GM12864 (cell line): Measurements from ENCODE around the gene DAB2IP.

Source experiments
- DNase-seq: peaks from one replicate; pipeline ENCODE4 v3.0.0-alpha.2; 2011; ENCODE audit warnings: low read depth
- H3K4me3 ChIP-seq: 2 replicates; pipeline ENCODE4 v1.5.1; 2011; ENCODE audit warnings: mild to moderate bottlenecking, low read depth, low read length, control low read depth
- TF ChIP-seq, protein P1 (sequence below): IDR thresholded peaks from 2 replicates; pipeline ENCODE4 v1.5.1; 2011; ENCODE audit warnings: low read depth, mild to moderate bottlenecking, moderate library complexity, low read length, control low read depth, inconsistent platforms; ENCODE audit errors: missing control alignments

Gene DAB2IP

DNA sequence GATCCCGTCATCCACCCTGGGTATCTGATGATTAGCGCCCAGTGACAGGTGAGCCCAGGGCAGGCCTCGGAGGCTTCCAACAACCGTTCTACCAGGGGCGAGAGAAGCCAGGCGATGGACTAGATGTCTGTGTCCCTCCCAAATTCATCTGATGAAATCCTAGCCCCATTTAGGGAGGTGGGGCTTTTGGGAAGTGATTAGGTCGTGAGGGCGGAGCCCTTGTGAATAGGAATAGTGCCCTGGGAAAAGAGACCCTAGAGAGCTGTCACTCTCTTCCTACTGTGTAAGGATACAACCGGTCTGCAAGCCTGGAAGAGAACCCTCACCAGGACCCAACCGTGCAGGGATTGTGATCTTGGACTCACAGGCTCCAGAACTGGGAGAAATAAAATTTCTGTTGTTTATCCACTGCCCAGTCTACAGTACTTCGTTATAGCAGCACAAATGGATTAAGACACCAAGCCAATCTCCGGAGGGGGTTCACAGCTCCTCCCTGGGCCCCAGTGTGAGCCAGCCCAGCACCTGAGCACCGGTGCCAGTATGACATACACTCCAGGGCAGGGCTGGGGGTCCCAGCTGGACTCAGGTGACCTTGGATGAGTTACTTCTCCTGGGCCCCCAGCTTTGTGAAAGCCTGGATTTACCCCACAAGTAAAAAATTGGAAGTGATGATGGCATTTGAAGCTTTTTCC, 162.2 kb downstream of the DAB2IP start:
- TF ChIP-seq, protein P1, sequence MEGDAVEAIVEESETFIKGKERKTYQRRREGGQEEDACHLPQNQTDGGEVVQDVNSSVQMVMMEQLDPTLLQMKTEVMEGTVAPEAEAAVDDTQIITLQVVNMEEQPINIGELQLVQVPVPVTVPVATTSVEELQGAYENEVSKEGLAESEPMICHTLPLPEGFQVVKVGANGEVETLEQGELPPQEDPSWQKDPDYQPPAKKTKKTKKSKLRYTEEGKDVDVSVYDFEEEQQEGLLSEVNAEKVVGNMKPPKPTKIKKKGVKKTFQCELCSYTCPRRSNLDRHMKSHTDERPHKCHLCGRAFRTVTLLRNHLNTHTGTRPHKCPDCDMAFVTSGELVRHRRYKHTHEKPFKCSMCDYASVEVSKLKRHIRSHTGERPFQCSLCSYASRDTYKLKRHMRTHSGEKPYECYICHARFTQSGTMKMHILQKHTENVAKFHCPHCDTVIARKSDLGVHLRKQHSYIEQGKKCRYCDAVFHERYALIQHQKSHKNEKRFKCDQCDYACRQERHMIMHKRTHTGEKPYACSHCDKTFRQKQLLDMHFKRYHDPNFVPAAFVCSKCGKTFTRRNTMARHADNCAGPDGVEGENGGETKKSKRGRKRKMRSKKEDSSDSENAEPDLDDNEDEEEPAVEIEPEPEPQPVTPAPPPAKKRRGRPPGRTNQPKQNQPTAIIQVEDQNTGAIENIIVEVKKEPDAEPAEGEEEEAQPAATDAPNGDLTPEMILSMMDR = no peak
- no peak for DNase-seq
- H3K4me3 ChIP-seq = no peak overlapping the region

GRCh38 chr9:121814594-121814993, 163.2 kb downstream of the DAB2IP start:
- no peak for DNase-seq
- no peak overlapping the region for H3K4me3 ChIP-seq
- TF ChIP-seq, protein P1 = no peak

GRCh38 chr9:121815084-121815483, 163.7 kb downstream of the DAB2IP start:
- TF ChIP-seq, protein P1 = no peak
- DNase-seq = no peak
- no peak overlapping the region for H3K4me3 ChIP-seq

- TF ChIP-seq, protein P1 = no peak
- DNase-seq = no peak
- no peak overlapping the region for H3K4me3 ChIP-seq
Measured at GRCh38 chr9:121815546-121816448, 164.4 kb downstream of the DAB2IP start.

GRCh38 chr9:121816449-121816817, 165.0 kb downstream of the DAB2IP start:
- H3K4me3 ChIP-seq = no peak overlapping the region
- TF ChIP-seq, protein P1 = no peak
- no peak for DNase-seq

DNA sequence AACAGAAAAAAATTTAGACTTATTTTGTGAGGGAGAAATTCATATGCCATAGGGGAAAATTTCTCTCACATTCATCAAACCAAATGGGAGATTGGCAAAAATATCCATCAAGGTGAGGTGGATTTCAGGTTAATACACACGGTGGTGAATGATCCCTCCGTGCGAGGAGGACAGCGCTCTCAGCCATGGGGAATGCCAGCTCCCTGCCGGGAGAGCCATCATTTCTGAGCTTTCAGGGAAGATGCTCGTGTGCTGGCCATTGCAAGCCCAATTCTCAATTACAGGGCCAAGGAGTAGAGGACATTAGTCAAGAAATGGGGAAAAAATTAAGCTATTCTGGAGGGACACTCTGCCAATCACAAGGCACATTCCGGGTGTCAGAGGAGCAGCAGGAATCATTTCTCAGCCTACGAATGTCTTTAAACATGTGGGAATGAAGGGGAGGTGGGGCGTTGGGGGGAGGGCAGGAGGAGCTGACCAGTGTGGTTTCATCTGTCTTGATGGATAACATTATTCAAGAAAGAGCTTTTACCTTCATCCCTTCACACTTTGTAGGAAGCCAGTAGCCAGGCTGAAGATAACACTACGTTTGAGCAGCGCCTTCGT, 165.5 kb downstream of the DAB2IP start:
- no peak overlapping the region for H3K4me3 ChIP-seq
- TF ChIP-seq, protein P1 = no peak
- DNase-seq = no peak
